ENCODE results near the gene KLHL21.
"Not testable (repeated sequence)": the region's sequence is repeated elsewhere in the genome, so short reads cannot be mapped to it uniquely, and the experiment has no call there.

KLHL21 gene

GRCh38 chr1:6581561-6582305 is 20.9 kb downstream of the KLHL21 start:
- DNase-seq = no peak

- DNase-seq = no peak
These were observed 21.9 kb downstream of the KLHL21 start for GRCh38 chr1:6580593-6581409.

GRCh38 chr1:6580119-6580592 is 22.5 kb downstream of the KLHL21 start:
- no peak for DNase-seq

- peak; percentile 98 for DNase-seq
These were observed 23.1 kb downstream of the KLHL21 start, which contains the start of gene ZBTB48 for GRCh38 chr1:6579374-6580118. TSS of gene ZBTB48 (plus strand) at chr1:6579994. CDS start at chr1:6580610, 616 bp downstream.

- no peak for DNase-seq
These were observed 23.9 kb downstream of the KLHL21 start for GRCh38 chr1:6578624-6579373.

- DNase-seq = no peak
These were observed 24.7 kb downstream of the KLHL21 start for GRCh38 chr1:6577831-6578525.

GRCh38 chr1:6574818-6575217 is 27.9 kb downstream of the KLHL21 start:
- no peak for DNase-seq

GRCh38 chr1:6574025-6574620 is 28.5 kb downstream of the KLHL21 start:
- no peak for DNase-seq

- DNase-seq = no peak
These were observed 29.9 kb downstream of the KLHL21 start for GRCh38 chr1:6572653-6573383.

GRCh38 chr1:6570987-6571386 is 31.7 kb downstream of the KLHL21 start:
- DNase-seq = no peak

- no peak for DNase-seq
These were observed 32.6 kb downstream of the KLHL21 start for GRCh38 chr1:6570100-6570499.

- no peak for DNase-seq
These were observed 33.6 kb downstream of the KLHL21 start for GRCh38 chr1:6569033-6569432.

- DNase-seq = no peak
These were observed 42.4 kb downstream of the KLHL21 start for GRCh38 chr1:6560267-6560666.

- not testable (repeated sequence) for DNase-seq
These were observed 43.5 kb downstream of the KLHL21 start for GRCh38 chr1:6559161-6559560.

GRCh38 chr1:6557597-6557996 is 45.1 kb downstream of the KLHL21 start:
- DNase-seq = no peak

GRCh38 chr1:6554907-6555778 is 47.5 kb downstream of the KLHL21 start, which contains the start of gene TAS1R1:
TSS of gene TAS1R1 (plus strand) at chr1:6555307. CDS start at chr1:6555374, 67 bp downstream.
- DNase-seq = no peak

GRCh38 chr1:6554031-6554906 is 48.4 kb downstream of the KLHL21 start, which contains the start of gene NOL9:
TSS of gene NOL9 (minus strand) at chr1:6554513. CDS start at chr1:6554502, 11 bp downstream.
- DNase-seq = peak; percentile 91

GRCh38 chr1:6547301-6547700 is 55.4 kb downstream of the KLHL21 start:
- no peak for DNase-seq

Measured in NCI-H1436 (cell line).